T-helper 2 cell treated with Interferon-gamma antibody and Interleukin-4, amounts not matched to agents 5 μg/mL and 100 μg/mL, for 36 hours (primary cell): ENCODE data around the gene THBD.

ENCODE experiments used
- DNase-seq: peaks from one replicate; pipeline ENCODE4 v3.0.0; 2021; ENCODE audit warnings: low spot score
- H3K27ac Mint-ChIP-seq: one replicate; pipeline ENCODE4 v1.8.0; 2021; ENCODE audit warnings: mild to moderate bottlenecking, mixed read lengths
- H3K27me3 Mint-ChIP-seq: one replicate; pipeline ENCODE4 v1.8.0; 2021; ENCODE audit warnings: low read depth, mixed read lengths
- H3K36me3 Mint-ChIP-seq: one replicate; pipeline ENCODE4 v1.8.0; 2021; ENCODE audit warnings: low read depth, mixed read lengths
- H3K4me1 Mint-ChIP-seq: one replicate; pipeline ENCODE4 v1.8.0; 2021; ENCODE audit warnings: low read depth, mixed read lengths
- H3K4me3 Mint-ChIP-seq: one replicate; pipeline ENCODE4 v1.8.0; 2022; ENCODE audit warnings: mild to moderate bottlenecking, moderate library complexity, mixed read lengths
- H3K9me3 Mint-ChIP-seq: one replicate; pipeline ENCODE4 v1.8.0; 2021; ENCODE audit warnings: mixed read lengths

The THBD gene

GRCh38 chr20:23090147-23090546 is 40.7 kb upstream of the THBD start:
- no peak overlapping the region for H3K4me3 Mint-ChIP-seq
- no peaks in the 10 kb centered on the region for H3K36me3 Mint-ChIP-seq
- peaks cover 14% of the 10 kb centered on the region for H3K4me1 Mint-ChIP-seq
- no peaks in the 10 kb centered on the region for H3K9me3 Mint-ChIP-seq
- DNase-seq, result no peak
- H3K27me3 Mint-ChIP-seq, result peaks cover 8% of the 10 kb centered on the region
- no peak overlapping the region for H3K27ac Mint-ChIP-seq

GRCh38 chr20:23088866-23089265 is 39.4 kb upstream of the THBD start:
- Mint-ChIP-seq H3K27ac (no peak overlapping the region), H3K9me3 (no peaks in the 10 kb centered on the region), H3K27me3 (peaks cover 8% of the 10 kb centered on the region), H3K4me1 (peaks cover 16% of the 10 kb centered on the region), H3K36me3 (no peaks in the 10 kb centered on the region), H3K4me3 (no peak overlapping the region)
- DNase-seq, result no peak

GRCh38 chr20:23087587-23088251 is 38.2 kb upstream of the THBD start:
- Mint-ChIP-seq H3K36me3 (no peaks in the 10 kb centered on the region), H3K4me1 (peaks cover 23% of the 10 kb centered on the region), H3K27me3 (peaks cover 8% of the 10 kb centered on the region), H3K9me3 (no peaks in the 10 kb centered on the region), H3K27ac (peak overlapping the region; percentile 36), H3K4me3 (no peak overlapping the region)
- no peak for DNase-seq

GRCh38 chr20:23086931-23087411 is 37.5 kb upstream of the THBD start:
- H3K36me3 Mint-ChIP-seq, result no peaks in the 10 kb centered on the region
- H3K4me1 Mint-ChIP-seq, result peaks cover 24% of the 10 kb centered on the region
- DNase-seq, result no peak
- H3K9me3 Mint-ChIP-seq, result no peaks in the 10 kb centered on the region
- H3K4me3 Mint-ChIP-seq, result peak overlapping the region; percentile 66
- peaks cover 7% of the 10 kb centered on the region for H3K27me3 Mint-ChIP-seq
- no peak overlapping the region for H3K27ac Mint-ChIP-seq

- peak within 1 kb of the TSS; percentile 87 for H3K27ac Mint-ChIP-seq
- peak within 1 kb of the TSS; percentile 66 for H3K4me3 Mint-ChIP-seq
- H3K36me3 Mint-ChIP-seq, result no peaks in the 10 kb centered on the region
- no peaks in the 10 kb centered on the region for H3K9me3 Mint-ChIP-seq
- peaks cover 24% of the 10 kb centered on the region for H3K4me1 Mint-ChIP-seq
- peak; percentile 49 for DNase-seq
- peaks cover 7% of the 10 kb centered on the region for H3K27me3 Mint-ChIP-seq
Measured at GRCh38 chr20:23086056-23086566, 36.6 kb upstream of the THBD start, which contains the start of gene CD93. TSS of gene CD93 (minus strand) at chr20:23086324. CDS start at chr20:23086192, 132 bp downstream.

GRCh38 chr20:23085436-23086055 is 36.1 kb upstream of the THBD start:
- Mint-ChIP-seq H3K27ac (peak overlapping the region; percentile 87), H3K4me1 (peaks cover 24% of the 10 kb centered on the region), H3K36me3 (no peaks in the 10 kb centered on the region), H3K9me3 (no peaks in the 10 kb centered on the region), H3K4me3 (peak overlapping the region; percentile 66), H3K27me3 (peaks cover 6% of the 10 kb centered on the region)
- no peak for DNase-seq

GRCh38 chr20:23084845-23085365 is 35.4 kb upstream of the THBD start:
- no peak overlapping the region for H3K27ac Mint-ChIP-seq
- no peak overlapping the region for H3K4me3 Mint-ChIP-seq
- DNase-seq, result no peak
- no peaks in the 10 kb centered on the region for H3K9me3 Mint-ChIP-seq
- H3K36me3 Mint-ChIP-seq, result no peaks in the 10 kb centered on the region
- peaks cover under 1% of the 10 kb centered on the region for H3K27me3 Mint-ChIP-seq
- peaks cover 24% of the 10 kb centered on the region for H3K4me1 Mint-ChIP-seq

GRCh38 chr20:23084282-23084844 is 34.9 kb upstream of the THBD start:
- H3K4me1 Mint-ChIP-seq, result peaks cover 24% of the 10 kb centered on the region
- no peaks in the 10 kb centered on the region for H3K36me3 Mint-ChIP-seq
- peaks cover 3% of the 10 kb centered on the region for H3K27me3 Mint-ChIP-seq
- H3K27ac Mint-ChIP-seq, result no peak overlapping the region
- peak overlapping the region; percentile 8 for H3K4me3 Mint-ChIP-seq
- no peak for DNase-seq
- no peaks in the 10 kb centered on the region for H3K9me3 Mint-ChIP-seq

GRCh38 chr20:23083553-23084220 is 34.2 kb upstream of the THBD start:
- H3K27ac Mint-ChIP-seq, result no peak overlapping the region
- peaks cover 3% of the 10 kb centered on the region for H3K27me3 Mint-ChIP-seq
- no peaks in the 10 kb centered on the region for H3K36me3 Mint-ChIP-seq
- DNase-seq, result no peak
- no peaks in the 10 kb centered on the region for H3K9me3 Mint-ChIP-seq
- H3K4me1 Mint-ChIP-seq, result peaks cover 24% of the 10 kb centered on the region
- H3K4me3 Mint-ChIP-seq, result peak overlapping the region; percentile 20

GRCh38 chr20:23082846-23083552 is 33.5 kb upstream of the THBD start:
- peaks cover 3% of the 10 kb centered on the region for H3K27me3 Mint-ChIP-seq
- peak overlapping the region; percentile 20 for H3K4me3 Mint-ChIP-seq
- H3K9me3 Mint-ChIP-seq, result no peaks in the 10 kb centered on the region
- H3K36me3 Mint-ChIP-seq, result no peaks in the 10 kb centered on the region
- no peak overlapping the region for H3K27ac Mint-ChIP-seq
- H3K4me1 Mint-ChIP-seq, result peaks cover 24% of the 10 kb centered on the region
- no peak for DNase-seq

GRCh38 chr20:23081263-23081819 is 31.9 kb upstream of the THBD start:
- peaks cover 3% of the 10 kb centered on the region for H3K27me3 Mint-ChIP-seq
- no peaks in the 10 kb centered on the region for H3K9me3 Mint-ChIP-seq

GRCh38 chr20:23080521-23080920 is 31.0 kb upstream of the THBD start:
- H3K9me3 Mint-ChIP-seq, result no peaks in the 10 kb centered on the region
- no peak for DNase-seq
- no peaks in the 10 kb centered on the region for H3K36me3 Mint-ChIP-seq
- H3K27ac Mint-ChIP-seq, result no peak overlapping the region
- H3K27me3 Mint-ChIP-seq, result peaks cover 3% of the 10 kb centered on the region
- H3K4me1 Mint-ChIP-seq, result peaks cover 11% of the 10 kb centered on the region
- H3K4me3 Mint-ChIP-seq, result no peak overlapping the region

More at GRCh38 chr20:23081263-23081819, 31.9 kb upstream of the THBD start:
- Mint-ChIP-seq H3K36me3 (no peaks in the 10 kb centered on the region), H3K4me3 (no peak overlapping the region), H3K27ac (no peak overlapping the region), H3K4me1 (peaks cover 12% of the 10 kb centered on the region)
- no peak for DNase-seq

GRCh38 chr20:23079926-23080325 is 30.5 kb upstream of the THBD start:
- no peak overlapping the region for H3K4me3 Mint-ChIP-seq
- peaks cover 3% of the 10 kb centered on the region for H3K27me3 Mint-ChIP-seq
- H3K4me1 Mint-ChIP-seq, result peaks cover 11% of the 10 kb centered on the region
- no peaks in the 10 kb centered on the region for H3K36me3 Mint-ChIP-seq
- H3K9me3 Mint-ChIP-seq, result no peaks in the 10 kb centered on the region
- no peak overlapping the region for H3K27ac Mint-ChIP-seq
- no peak for DNase-seq
